ENCODE measurements around the gene IDE.

DNA sequence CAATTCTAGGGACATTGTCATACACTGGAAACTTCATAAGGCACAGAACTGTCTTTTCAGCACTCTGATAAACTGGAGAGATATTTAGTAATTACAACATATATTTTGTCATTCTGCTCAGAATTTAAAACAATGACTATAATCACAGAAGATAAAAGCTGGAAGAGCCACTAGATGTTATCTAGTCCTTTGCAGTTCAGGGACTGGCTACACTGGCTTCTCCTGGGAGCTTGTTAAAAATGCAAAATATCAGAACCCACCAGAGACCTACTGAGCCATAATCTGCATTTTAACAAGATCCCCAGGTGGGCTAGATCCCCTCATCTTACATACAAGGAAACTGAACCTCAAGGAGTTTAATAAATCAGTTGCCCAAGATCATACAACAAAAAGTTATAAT, 32.3 kb downstream of the IDE start:
- TF ChIP-seq EZH2 (IDR thresholded peaks at IDR 0.05; ENCODE audit: borderline replicate concordance, insufficient read depth, low read depth, low read length, poor library complexity, severe bottlenecking): no peak
- TF ChIP-seq, protein P1, sequence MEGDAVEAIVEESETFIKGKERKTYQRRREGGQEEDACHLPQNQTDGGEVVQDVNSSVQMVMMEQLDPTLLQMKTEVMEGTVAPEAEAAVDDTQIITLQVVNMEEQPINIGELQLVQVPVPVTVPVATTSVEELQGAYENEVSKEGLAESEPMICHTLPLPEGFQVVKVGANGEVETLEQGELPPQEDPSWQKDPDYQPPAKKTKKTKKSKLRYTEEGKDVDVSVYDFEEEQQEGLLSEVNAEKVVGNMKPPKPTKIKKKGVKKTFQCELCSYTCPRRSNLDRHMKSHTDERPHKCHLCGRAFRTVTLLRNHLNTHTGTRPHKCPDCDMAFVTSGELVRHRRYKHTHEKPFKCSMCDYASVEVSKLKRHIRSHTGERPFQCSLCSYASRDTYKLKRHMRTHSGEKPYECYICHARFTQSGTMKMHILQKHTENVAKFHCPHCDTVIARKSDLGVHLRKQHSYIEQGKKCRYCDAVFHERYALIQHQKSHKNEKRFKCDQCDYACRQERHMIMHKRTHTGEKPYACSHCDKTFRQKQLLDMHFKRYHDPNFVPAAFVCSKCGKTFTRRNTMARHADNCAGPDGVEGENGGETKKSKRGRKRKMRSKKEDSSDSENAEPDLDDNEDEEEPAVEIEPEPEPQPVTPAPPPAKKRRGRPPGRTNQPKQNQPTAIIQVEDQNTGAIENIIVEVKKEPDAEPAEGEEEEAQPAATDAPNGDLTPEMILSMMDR (IDR thresholded peaks at IDR 0.05): no peak
